ENCODE measurements around the gene RNF224.
A peak's percentile ranks its signal among the peaks of the same experiment; 100 is the strongest.

RNF224 gene

DNA sequence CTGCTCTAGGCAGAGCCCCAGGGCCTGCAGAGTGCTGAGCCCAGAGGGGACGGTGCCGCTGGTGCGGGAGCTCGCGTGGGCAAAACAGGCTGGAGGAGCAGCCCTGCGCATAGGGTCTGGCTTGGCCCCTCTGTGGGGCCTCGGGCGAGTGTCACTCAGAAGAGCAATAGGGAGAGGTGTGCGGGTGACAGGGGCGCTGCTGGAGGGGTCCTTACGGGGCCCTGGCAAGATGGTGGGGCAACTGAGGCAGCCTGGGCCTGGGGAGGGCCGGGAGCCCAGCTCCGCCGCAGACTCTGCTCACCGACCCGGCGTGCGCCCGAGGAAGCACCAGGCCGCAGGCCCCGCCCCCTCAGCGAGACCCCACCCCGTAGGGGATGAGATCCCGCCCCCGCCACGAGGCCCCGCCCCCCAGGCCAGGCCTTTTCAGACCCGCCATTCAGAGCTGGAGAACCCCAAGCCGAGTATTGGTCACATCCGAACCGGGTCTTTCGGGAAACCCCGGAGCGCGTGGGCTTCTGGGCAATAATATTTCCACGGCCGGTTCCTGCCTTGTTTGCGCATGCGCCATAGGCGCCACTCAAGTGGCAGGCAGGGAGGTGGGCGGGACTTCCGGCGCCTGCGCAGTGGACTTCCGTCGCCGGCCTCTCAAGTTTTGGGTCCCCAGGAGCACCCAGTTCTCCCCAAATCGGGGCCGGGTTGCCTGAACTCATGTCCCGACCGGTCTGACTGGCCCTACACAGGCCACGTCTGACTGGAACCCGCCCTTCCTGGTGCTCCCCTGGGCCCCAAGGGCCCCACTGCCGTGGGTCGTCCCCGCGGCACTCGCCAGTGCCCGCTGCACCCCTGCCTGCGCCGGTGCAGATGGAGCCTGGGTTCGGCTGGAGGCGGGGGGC is 4.0 kb upstream of the RNF224 start:
- TF ChIP-seq ZNF274 (IDR thresholded peaks at IDR 0.05; ENCODE audit: low read depth, low read length): no peak

DNA sequence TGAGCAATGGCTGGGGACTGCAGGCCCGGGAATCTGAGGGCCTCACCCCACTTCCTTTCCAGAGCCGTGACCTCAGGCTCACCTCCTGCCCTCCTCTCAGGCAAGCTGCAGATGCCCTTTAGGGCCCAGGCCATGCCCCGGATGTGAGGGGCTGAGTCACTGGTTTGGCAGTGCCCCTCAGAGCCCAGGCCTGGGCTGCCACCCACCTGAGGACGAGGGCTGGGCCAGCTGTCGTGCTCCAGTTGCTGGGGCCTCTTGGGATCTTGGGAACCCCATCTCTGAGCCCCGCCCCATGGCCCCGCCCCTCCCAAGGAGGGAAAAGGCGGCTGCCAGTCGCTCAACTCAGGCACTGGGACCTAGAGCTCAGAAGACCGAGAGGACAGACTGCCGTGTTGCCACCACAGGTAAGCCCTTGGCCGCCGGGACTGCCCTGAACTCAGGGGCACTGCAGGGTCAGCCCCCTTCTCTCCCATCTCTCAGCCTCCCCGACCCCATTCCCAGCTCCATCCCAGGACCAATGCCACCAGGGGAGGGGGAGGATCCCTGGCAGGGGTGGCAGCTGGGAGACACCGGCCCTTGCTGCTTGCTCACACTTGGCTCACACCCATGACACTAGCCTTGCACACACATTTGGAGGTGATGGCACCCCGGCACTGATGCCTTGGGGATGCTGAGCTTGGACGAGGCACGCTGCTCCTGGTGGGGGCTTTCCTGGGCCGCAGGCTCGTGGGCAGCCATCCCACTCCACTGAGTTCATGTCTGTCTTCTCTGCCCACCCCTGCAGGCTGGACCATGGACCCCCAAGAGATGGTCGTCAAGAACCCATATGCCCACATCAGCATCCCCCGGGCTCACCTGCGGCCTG is 2.2 kb upstream of the RNF224 start, which contains the start of gene CYSRT1:
CYSRT1 (plus strand) TSS at position 345 of the 865 bp plus-strand sequence; CDS start at position 793, 448 bp downstream.
- peak within 1 kb of the TSS; percentile 94 for H3K4me3 ChIP-seq (ENCODE audit: low read length)
- no peak for TF ChIP-seq ZNF274 (IDR thresholded peaks at IDR 0.05; ENCODE audit: low read depth, low read length)

More for the DNA sequence above, 4.0 kb upstream of the RNF224 start:
- H3K4me3 ChIP-seq (ENCODE audit: low read length): peak overlapping the region; percentile 94

DNA sequence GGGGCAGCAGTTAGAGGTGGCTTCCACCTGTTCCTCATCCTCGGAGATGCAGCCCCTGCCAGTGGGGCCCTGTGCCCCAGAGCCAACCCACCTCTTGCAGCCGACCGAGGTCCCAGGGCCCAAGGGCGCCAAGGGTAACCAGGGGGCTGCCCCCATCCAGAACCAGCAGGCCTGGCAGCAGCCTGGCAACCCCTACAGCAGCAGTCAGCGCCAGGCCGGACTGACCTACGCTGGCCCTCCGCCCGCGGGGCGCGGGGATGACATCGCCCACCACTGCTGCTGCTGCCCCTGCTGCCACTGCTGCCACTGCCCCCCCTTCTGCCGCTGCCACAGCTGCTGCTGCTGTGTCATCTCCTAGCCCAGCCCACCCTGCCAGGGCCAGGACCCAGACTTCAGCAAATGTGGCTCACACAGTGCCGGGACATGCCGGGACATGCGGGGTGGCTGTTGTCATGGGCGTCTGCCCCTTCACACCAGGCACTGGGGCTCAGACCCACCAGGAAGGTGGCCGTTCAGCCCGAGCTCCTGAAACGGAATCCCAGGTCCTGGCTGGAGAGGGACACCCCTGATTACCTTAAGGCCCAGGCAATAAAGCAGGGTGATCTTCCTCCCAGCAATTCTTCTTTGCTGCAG is 1.5 kb upstream of the RNF224 start:
- no peak overlapping the region for H3K4me3 ChIP-seq (ENCODE audit: low read length)
- TF ChIP-seq ZNF274 (IDR thresholded peaks at IDR 0.05; ENCODE audit: low read depth, low read length): no peak

DNA sequence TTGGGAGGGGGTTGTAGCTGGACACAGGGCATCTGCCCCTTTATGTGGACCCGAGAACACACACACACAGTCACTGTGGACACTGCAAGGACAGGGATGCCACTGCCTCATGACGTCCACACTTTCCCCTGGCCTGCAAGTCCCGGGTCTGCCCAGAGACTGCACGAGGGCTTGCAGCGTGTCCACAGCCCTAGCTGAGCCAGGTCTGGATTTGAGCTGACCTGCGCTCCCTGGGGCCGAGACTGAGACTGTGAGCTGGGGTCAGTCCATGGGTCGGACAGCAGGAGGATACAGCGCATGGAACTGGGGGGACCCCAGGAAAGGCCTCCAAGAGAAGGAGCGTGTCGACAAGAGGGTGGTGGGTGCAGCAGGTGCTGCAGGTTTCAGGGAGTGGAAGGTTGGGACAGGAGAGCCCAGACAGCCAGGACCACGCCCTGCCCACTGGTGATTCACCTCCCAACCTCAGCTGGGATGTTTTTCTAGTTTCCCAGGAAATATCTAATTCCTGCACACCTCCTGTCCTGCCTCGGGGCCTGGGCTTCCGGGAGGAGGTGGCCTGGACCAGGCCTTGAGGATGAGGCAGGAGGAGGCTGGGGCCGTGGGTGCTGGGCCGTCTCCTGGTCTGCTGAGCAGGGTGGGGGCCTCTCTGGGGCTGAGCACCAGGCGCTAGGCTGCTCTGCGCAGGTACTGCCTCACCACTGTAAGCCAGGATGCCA is 806 bp upstream of the RNF224 start:
- TF ChIP-seq ZNF274 (IDR thresholded peaks at IDR 0.05; ENCODE audit: low read depth, low read length): no peak
- H3K4me3 ChIP-seq (ENCODE audit: low read length): no peak overlapping the region

DNA sequence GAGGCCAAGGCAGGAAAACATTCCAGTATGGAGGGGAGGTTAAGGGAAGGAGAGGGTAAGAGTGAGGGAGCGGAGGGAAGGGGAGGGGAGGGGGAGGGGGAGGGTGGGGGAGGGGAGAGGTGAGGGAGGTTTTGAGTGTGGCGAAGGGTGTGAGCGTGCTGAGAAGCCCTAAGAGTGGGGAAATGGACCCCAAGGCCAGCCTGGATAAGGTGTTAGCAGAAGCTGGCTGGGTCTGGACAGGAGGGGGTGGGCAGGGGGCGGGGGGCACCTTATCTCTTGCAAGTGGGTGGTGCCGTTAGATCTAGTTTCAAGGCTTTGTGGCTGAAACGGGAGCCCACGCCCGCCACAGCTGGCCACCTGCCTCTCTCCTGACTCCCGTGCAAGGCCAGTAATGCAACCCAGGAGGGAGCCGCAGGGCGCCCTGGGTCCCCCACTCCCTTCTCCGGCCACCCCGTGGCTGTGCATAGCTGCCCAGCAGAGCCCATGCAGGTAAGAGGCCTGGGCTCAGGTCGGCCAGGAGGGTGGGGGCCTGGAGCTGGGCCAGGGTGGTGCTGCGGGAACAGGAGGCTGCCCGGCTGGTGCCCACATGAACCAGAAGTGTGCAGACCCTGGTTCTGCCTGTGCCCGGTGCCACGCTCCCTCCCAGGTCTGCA is 677 bp downstream of the RNF224 start:
- TF ChIP-seq ZNF274 (IDR thresholded peaks at IDR 0.05; ENCODE audit: low read depth, low read length): no peak
- H3K4me3 ChIP-seq (ENCODE audit: low read length): no peak overlapping the region

DNA sequence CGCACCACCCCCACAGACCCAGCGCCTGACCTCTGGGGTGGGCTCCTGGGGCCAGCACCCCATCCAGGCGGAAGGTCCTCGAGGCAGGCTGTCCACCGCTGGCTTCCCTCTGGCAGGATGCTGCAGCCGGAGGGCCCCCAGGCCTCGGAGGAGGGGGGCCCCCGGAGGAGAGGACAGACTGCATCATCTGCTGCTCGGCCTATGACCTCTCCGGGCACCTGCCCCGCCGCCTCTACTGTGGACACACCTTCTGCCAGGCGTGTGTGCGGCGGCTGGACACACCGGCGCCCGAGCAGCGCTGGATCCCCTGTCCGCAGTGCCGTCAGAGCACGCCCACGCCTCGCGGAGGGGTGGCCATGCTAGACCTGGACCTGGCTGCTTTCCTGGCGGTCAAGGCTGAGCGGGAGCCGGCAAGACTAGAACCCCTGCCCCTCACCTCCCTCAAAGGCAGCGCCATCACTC is 1.2 kb downstream of the RNF224 start:
- no peak overlapping the region for H3K4me3 ChIP-seq (ENCODE audit: low read length)
- no peak for TF ChIP-seq ZNF274 (IDR thresholded peaks at IDR 0.05; ENCODE audit: low read depth, low read length)

DNA sequence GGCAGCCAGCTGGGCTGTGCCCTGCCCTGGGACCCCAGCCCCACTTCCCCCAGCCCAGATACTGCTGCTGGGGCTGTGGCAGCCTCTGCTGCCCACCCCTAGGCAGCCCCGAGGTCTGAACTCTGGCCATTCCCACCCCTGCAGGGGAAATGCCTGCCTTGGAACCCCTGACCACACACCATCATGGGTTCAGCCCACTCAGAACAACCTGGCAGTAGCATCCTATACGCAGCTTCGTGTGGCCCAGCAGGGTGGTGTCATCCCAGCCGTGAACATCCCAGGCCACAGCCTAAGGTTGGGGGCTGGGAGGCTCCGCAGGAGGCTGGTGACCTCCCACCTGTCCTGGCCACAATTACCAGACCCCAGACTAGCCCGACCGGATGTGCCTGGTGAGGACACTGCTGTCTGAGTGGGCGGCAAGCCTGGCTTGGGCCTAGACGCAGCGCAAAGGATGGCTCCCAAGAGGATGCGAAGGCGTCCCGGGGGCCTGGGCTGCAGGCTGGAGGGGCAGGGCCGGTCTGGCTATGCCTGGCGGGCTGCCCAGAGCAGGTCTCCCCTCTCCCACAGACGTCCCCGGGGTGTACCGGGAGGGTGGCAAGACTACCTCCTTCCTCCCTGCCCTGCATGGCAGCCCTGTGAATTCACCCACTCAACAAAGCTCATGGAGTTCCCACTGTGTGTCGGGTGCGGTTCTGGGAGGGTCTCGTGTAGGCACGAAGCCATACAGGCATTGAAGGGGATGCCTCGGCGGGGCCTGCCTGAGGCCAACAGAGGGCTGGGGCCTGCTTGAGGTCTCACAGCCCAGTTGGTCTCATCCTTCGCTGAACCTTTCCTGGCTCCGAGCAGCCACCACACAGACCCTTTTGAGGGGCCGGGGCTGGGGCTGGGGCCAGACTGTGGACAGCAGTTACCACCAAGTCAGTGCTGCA is 1.9 kb downstream of the RNF224 start:
- H3K4me3 ChIP-seq (ENCODE audit: low read length): no peak overlapping the region
- no peak for TF ChIP-seq ZNF274 (IDR thresholded peaks at IDR 0.05; ENCODE audit: low read depth, low read length)

DNA sequence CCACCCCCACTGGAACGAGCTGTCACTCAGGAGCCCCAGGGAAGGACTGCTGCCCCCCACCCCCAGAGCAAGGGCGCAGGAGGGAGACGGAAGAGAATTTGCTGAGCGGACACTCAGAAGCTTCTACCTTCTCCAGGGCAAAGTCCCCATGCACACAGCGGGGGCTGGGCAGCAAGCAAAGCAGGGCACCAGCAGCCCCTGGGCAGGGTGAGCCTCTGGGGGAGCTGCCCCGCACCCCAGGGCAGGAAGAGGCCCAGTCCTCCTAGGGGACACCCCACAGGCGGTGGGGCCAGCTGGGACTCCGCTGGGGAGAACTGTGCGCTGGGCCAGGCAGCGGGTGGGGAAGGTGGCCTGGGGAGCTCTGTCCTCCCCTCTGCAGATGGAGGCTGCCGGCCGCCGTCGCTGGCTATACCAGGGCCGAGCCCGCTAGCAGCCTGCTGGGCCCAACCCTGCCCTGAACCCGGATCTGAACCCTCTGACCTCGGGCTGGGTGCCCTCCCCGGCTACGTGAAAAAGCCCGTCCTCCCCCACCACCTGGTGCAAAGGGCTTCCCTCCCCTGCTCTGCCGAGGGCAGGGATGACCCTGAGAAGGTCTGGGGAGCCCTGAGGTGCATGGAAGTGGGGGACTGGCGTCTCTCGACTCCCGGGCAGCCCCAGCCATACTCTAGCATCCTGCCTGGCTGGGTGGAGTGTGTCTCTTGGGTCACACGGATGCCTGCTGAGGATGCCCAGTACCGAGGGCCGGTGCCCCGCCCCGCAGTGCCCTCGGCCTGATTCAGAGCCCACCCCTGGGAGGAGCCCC is 2.8 kb downstream of the RNF224 start:
- no peak overlapping the region for H3K4me3 ChIP-seq (ENCODE audit: low read length)
- no peak for TF ChIP-seq ZNF274 (IDR thresholded peaks at IDR 0.05; ENCODE audit: low read depth, low read length)

DNA sequence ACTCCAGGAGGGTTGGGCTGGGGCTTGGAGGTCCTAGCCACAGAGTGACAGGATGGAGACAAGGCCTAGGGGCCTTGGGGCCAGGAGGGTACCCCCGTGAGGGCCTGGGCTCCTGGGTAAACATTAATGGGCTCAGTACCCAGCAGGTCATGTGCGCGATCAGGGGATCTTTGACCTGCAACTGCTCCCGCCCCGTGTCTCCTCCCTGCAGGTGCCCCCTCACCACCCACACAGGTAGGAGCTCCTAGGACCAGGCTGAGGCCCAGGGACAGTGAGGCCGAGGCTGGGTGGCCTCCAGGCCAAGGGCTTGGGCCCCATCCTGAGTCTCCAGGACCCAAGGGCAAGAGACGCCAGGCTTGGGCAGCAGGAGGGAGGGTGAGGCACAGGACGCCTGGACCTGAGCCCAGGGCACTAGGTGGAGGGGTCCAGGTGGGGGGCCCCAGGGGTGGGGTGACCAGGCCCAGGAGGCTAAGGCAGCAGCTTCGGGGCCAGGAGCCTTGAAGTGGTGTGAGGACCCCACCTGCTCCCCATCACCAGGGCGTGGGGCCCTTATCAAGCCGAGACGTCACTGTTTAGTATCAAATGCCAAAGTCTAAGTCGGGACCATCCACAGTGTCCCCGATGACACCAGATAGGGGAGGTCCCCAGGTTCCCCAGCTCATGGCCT is 3.5 kb downstream of the RNF224 start, which contains the start of gene SLC34A3:
SLC34A3 (plus strand) TSS at position 197 of the 667 bp plus-strand sequence. CDS start 802 bp downstream, outside the sequence.
- no peak for TF ChIP-seq ZNF274 (IDR thresholded peaks at IDR 0.05; ENCODE audit: low read depth, low read length)
- no peak within 1 kb of the TSS for H3K4me3 ChIP-seq (ENCODE audit: low read length)

DNA sequence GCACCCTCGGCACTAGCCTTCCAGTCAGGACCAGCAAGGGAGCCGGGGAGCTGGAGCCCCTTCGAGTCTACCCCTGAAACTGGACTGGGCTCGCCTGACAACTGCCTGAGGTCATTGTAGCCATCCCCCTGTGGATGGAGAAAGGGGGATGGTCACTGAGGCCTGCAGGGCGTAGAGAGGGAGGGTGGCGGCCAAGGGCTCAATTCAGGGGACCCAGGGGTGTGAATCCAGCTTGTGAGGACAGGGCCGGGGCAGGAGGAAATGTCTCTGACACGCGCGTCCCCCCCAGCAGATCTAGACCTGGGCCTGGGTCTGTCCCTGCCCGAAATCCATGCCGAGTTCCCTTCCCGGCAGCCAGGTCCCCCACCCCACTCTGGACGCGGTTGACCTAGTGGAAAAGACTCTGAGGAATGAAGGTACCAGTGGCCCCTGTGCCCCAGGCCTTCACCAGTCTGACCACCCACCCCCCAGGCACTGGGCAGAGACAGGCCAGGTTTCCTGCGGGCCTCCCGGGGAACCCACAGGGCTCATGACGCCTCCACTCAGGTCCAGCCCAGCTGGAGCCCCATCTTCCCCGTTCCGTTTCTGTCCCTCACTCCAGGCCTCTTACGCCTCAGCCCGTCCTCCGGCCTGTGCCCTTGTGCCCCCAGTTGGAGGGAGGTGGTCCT is 4.2 kb downstream of the RNF224 start:
- no peak overlapping the region for H3K4me3 ChIP-seq (ENCODE audit: low read length)
- no peak for TF ChIP-seq ZNF274 (IDR thresholded peaks at IDR 0.05; ENCODE audit: low read depth, low read length)
